IPS-NIHi11 (cell line): Measurements from ENCODE around the gene POLR2H.
A peak's percentile ranks its signal among the peaks of the same experiment; 100 is the strongest.
"Not testable (repeated sequence)": the region's sequence is repeated elsewhere in the genome, so short reads cannot be mapped to it uniquely, and the experiment has no call there.

Experiments
- DNase-seq: peaks from one replicate; pipeline ENCODE4 v3.0.0; 2012; ENCODE audit warnings: mixed read lengths, low spot score

Gene POLR2H

DNA sequence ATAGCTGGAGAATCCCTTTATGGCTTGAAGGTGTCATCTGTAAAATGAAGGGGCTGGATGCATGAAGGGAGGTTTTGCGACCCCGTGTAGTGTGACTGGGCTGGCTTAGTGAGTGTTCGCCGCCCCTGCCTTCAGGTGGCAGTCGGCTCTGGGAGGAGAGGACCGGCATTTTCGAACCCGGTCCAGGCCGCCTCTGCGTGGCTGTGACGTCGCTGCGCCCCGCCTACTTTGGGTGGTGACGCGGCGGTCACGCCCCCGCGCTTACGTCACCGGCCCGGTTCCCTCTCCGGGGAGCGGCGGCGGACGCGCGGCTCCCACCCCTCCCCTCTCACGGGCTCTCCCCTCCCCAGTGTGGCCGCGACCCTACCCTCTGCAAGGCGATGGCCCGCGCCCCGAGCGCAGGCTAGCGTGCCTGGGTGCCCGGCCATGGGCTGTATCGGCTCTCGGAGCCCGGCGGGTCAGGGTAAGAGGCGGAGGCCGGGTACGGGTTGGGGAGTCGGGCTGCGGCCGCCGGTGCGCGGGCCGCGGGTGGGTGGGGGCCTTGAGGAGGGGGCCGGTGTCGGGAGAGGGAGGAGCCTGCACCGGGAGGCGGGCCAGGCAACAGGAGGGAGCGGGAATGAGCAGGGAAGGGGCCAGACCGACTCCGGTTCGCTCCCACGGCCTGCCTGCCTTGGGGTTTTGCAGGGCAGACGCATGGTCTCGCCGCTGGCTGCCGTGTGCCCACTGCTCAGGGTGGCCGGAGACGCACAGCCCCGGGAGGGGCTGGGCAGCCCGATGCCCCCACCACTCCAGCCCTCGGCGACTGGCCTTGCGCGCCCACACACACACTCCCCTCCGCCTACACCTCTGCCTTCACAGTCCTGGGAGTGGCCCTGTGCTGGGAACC, 25.6 kb upstream of the POLR2H start:
- peak; percentile 91 for DNase-seq

DNA sequence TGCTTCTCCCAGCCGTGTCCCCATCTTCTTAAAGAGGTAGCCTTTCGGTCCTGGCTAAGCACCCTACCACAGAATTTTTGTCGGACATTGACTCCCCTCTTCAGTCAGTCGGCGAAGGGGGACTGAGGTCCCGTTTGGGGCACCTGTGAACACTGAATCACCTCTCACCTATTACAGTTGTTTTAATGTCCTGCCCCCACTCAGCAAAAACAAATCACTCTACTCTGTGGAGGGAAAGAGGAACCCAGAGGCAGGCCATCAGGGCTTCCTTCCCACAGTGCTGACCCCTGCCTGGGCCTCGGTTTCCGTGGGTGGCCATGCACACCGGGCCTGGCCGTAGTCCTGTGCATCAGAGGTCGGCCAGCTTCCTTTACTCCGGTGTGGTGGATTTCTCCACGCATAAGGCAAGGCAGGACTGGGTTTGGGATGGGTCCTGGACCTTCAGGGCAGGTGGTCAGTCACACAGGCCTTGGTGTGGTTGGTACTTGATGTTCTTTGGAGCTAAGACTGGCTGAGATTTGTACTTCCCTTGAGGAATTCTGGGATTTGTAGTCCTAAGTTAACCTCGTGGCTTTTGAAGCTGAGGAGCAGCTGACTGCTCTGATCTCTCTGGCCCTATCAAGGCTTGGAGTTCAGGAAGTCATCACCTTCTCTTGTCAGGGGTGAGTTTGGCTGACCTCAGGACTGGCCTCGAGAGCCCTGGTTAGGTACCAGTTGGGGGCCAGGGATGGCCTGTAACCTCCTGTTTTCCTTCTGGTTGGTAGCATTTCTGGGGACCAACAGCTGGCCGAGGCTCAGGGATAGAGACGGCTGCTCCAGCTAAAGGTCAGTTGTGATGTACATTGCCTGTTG, 24.7 kb upstream of the POLR2H start:
- no peak for DNase-seq

DNA sequence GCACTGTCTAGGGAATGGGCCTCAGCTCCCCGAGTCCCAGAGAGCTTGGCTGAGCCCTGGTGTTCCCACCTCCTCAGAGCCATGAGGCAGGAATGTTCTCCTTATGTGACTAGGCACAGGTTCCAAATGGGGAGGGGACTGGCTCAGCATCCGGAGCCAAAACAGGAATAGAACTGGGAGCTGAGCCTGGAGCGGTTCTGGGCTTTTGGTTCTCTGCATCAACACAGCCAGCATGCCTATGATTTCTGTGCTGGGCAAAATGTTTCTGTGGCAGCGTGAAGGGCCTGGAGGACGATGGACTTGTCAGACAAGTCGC, 24.2 kb upstream of the POLR2H start, which contains the start of gene FAM131A:
TSS of gene FAM131A (plus strand) at position 202 of the 316 bp plus-strand sequence. CDS start at position 233, 31 bp downstream.
- DNase-seq: no peak

DNA sequence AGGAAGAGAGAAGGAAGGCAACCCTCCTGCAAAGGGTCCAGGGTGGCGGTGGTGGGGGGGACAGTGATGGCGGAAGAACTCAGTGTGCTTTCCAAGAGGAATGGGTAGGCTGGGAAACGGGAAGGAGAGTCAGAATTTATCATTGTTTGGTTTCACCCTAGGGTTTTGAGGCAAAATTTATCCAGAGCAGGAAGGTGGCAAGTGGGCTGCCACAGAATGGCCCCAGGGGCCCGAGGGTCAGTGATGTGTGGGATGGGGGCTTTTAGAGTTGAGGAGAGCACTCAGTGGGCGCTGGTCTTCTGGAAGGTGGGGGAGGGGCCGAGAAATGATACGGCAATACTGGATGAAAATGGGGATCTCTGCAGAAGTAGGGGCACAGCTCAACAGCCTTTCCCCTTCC, 23.5 kb upstream of the POLR2H start:
- no peak for DNase-seq

DNA sequence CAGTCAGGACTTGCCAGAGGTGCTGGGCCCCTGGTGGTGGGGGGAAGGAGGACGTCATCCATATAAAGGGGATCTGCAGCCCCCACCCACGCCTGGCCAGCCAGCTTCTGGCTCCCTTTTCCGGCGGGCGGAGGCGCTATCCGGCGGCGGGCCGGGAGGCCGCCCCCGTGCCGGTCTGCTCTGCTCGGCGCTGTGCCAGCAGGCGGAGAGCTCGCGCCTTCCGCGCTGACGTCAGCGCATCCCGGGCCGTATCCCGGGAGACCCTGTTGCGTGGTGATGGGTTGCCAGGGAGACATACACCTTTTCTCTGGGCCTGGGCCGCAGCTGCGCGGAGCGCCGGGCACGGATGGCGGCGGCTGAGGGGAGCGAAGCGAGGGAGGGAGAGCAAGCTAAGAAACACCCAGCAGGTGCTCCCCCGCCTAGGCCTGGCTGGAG, 23.0 kb upstream of the POLR2H start:
- DNase-seq: peak; percentile 93

DNA sequence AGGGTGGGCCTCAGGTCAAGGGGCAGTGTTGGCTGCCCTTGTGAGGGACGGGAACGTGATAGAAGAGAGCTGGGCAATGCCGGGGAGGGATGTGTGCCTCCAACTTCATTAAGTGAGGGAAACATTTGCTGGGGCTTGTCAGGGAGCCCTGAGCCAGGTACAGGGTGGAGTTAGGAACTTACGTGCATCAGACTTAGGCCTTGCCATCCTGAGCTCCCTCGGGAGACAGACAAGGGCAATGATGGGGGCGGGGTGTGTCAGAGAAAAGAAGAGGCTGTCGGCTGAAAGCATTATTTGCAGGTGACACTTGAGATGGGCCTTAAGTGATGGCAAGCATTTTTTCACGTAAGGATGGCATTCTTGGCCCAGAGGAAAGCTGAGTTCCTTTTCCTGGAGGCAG, 22.5 kb upstream of the POLR2H start:
- DNase-seq: no peak

DNA sequence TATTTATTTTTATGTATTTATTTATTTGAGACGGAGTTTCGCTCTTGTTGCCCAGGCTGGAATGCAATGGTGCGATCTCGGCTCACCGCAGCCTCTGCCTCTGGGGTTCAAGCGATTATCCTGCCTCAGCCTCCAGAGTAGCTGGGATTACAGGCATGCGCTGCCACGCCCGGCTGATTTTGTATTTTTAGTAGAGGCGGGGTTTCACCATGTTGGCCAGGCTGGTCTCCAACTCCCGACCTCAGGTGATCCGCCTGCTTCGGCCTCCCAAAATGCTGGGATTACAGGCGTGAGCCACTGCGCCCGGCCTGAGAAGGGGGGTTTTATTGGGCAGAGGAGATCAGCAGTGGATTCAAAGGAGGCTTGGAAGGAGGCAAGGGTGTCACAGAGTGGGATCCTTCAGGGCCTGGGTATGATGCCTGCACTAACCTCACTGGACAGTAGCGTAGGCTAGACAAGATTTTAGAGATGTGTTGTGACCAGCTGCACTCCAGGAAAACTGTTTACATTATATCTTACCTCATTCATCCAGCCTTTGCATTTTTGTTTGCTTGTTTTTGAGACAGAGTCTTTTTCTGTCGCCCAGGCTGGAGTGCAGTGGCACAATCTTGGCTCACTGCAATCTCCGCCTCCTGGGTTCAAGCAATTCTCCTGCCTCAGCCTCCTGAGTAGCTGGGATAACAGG, 21.9 kb upstream of the POLR2H start:
- DNase-seq: not testable (repeated sequence)

DNA sequence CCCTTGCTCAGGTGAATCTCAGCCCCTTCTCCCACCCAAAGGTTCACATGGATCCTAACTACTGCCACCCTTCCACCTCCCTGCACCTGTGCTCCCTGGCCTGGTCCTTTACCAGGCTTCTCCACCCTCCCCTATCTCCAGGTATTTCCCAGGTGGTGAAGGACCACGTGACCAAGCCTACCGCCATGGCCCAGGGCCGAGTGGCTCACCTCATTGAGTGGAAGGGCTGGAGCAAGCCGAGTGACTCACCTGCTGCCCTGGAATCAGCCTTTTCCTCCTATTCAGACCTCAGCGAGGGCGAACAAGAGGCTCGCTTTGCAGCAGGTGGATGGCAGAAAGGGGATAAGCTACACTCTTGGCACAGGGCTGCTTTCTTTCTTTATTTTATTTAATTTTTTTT, 19.6 kb upstream of the POLR2H start:
- no peak for DNase-seq

DNA sequence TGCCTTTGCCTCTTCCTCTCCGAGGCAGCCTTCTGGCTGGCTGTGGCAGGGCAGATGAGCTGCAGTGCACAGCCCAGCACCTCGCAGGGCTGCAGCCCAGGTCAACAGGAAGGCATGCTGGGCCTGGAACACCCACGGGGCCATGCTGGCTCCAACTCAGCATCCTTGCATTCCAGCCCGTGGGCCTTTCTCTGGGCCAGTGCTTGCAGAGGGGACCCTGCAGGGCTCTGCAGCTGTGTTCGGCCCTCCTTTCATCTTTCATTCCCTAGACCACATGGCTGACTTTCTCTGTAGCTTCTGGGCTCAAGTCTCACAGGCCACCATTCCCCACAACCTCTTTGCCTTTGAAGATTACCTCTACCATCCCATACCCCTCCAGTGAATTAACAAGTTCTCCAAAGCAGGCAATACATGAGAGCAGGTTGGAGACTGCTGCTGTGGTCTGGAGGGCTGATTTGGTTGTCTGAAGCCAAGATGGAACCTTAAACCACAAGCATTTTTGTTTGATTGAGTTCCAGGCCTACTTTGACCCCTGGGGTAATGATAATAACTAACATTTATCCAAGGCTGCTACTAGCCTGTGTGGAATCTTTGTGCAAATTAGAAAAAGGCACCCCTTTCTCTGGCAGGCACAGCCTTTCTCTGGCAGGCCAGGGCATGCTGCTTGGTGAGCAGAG, 18.2 kb upstream of the POLR2H start:
- no peak for DNase-seq

DNA sequence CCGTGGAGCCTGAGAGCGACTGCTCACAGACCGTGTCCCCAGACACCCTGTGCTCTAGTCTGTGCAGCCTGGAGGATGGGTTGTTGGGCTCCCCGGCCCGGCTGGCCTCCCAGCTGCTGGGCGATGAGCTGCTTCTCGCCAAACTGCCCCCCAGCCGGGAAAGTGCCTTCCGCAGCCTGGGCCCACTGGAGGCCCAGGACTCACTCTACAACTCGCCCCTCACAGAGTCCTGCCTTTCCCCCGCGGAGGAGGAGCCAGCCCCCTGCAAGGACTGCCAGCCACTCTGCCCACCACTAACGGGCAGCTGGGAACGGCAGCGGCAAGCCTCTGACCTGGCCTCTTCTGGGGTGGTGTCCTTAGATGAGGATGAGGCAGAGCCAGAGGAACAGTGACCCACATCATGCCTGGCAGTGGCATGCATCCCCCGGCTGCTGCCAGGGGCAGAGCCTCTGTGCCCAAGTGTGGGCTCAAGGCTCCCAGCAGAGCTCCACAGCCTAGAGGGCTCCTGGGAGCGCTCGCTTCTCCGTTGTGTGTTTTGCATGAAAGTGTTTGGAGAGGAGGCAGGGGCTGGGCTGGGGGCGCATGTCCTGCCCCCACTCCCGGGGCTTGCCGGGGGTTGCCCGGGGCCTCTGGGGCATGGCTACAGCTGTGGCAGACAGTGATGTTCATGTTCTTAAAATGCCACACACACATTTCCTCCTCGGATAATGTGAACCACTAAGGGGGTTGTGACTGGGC, 16.8 kb upstream of the POLR2H start:
- no peak for DNase-seq

DNA sequence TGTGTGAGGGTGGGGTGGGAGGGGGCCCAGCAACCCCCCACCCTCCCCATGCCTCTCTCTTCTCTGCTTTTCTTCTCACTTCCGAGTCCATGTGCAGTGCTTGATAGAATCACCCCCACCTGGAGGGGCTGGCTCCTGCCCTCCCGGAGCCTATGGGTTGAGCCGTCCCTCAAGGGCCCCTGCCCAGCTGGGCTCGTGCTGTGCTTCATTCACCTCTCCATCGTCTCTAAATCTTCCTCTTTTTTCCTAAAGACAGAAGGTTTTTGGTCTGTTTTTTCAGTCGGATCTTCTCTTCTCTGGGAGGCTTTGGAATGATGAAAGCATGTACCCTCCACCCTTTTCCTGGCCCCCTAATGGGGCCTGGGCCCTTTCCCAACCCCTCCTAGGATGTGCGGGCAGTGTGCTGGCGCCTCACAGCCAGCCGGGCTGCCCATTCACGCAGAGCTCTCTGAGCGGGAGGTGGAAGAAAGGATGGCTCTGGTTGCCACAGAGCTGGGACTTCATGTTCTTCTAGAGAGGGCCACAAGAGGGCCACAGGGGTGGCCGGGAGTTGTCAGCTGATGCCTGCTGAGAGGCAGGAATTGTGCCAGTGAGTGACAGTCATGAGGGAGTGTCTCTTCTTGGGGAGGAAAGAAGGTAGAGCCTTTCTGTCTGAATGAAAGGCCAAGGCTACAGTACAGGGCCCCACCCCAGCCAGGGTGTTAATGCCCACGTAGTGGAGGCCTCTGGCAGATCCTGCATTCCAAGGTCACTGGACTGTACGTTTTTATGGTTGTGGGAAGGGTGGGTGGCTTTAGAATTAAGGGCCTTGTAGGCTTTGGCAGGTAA, 16.0 kb upstream of the POLR2H start:
- peak; percentile 89 for DNase-seq

DNA sequence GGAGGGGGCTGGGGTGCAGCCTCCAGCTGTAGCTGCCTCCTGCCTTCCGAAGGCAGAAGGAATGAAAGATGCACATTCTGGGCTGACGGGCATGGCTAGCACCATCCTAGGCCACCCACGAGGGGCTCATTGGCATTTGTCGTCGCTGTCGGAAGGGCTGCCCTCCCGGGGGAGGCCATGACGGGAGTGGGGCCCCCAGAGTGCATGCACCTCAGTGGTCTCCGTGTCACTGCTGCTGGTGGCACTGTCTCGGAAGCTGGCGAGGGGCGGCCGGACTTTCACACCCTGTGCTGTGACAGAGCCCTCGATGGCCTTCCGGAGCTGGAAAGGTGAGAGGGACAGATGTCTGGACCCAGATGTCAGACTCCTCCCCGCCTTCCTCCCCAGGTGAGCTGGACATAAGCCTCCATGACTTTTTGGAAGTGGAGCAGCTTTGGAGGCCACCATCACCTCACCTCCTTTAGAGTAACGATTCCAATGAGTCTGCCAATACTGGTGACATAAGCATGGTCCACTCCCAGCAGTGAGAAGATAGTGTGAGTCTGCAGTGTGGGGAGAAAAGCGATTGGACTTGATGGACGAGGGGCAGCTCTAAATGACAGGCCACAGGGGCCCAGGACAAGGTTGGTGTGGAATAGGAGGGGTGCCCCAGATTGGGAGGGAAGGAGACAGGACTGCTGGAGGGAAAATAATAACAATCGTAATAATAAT, 14.9 kb upstream of the POLR2H start:
- no peak for DNase-seq

DNA sequence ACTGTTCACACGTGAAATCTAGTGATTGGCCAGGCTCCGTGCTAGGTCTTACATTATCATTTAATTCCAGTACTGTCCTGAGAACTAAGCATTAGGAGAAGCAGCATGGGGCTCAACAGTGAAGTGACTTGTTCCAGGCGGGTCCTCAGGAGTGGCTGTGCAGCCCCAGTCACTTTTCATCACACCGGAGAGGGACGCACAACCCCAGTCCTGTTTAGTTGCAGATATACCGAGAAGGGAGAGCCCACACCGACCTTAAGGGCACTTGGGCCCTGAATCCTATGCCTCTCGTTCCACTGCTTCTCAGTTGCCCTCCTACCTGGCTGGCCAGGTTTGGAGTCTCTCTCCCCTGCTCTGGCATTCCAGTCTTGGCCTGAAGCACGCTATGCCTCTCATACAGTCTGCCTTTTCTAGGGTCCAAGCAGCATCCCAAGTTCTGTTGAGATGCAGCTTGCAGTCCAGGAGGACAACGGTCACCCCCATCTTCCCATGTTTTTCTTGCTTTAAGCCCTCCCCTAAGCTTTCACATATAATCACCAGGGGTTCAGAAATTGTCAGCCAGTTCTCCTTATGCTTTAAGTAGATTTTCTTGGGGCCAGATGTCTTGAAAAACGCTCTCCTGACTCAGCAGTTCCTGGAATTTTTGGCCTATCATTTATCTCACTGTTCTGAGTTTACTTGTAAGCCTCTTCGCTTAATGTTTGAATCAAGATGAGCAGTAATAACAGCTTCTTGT, 14.0 kb upstream of the POLR2H start:
- no peak for DNase-seq

DNA sequence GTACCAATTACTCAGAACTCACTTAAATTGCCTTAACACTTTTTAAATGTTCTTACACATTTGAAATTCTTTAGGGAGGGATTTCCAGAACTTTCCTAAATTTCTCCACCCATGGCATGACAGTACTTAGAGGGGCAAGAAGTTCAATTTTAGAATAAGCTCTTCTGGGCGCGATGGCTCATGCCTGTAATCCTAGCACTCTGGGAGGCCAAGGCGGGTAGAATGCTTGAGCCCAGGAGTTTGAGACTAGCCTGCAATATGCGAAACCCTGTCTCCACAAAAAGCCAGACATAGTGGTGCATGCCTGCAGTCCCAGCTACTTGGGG, 13.5 kb upstream of the POLR2H start:
- no peak for DNase-seq

DNA sequence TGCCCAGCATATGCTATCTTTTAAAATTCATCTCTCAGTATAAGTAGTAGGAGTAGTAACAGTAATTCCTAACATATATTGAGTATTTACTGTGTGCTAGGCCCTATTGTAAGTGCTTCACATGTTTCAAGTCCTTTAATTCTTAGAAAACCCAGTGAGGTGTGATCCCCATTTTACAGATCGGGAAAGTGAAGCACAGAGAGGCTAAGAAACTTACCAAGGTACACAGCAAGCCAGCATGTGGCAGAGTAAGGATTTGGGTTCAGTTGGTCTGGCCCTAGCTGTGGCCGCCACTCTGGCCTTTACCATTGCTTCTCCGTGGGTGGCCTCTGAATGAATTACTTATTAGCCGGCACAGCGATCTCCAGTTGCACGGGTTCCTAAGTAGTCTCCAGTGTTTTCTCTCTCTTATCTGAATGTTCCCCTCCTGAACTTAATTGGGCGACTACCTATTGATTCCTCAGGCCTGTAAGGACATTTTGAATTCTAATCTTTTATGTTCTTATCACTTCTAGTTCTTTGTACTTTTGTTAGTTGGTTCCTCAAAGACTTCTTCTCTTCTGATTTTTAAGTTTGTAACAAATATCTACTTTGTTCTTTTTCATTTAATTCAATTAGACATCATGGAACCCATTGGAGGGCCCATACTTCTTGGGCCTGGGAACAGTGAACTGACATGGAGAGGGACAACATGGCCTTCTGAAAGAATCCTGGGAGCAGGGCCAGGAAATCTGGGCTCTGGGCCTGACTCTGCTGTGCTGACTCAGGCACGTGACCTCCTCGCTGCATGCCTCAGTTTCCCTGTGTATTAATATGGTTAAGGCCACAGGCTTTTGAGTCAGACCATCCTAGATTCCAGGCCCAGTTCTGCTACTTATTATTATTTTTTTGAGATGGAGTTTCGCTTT, 11.7 kb upstream of the POLR2H start:
- DNase-seq: no peak

DNA sequence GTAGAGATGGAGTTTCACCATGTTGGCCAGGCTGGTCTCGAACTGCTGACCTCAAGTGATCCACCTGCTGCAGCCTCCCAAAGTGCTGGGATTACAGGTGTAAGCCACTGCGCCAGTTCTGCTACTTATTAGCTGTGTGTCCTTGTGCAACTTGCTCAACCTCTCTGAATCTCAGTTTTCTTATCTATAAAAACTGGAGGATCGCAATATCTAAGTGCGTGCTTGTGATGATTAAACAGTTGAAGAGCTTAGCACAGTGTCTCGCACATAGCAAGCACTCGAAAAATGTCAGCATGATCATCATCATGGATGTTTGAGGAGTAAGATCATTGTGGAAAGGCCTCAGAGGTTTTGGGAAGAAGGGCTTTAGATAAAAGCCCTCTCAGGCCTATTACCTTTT, 10.9 kb upstream of the POLR2H start:
- no peak for DNase-seq

DNA sequence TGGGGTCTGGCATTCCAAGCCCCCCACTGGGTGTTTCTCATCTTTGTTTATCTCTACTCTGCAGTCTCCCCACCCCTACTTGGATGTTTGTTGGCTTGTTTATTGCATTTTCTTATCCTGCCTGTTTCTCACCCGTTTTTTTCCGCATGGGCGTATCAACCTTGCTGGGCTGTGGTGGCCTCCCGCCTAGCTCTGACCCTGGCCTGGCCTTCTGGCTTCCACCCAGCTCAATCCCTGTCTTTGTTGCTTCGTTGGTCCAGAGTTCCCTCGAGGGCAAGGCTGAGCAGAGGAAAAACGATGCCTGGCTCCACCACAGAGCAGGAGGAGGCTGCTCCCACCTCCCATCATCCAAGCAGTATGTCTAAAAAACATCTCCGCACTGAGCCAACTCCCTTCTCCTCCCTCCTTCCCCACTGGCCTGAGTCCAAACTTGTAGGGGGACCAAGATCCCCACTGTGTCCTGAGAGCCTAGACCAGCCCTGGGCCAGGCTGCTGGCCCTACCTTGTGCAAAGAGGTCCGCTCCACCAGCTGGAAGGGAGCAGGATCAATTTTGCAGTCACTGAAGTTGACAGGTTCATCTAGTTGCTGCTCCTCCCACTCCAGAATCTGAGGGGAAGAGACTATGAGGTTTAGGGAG, 9.9 kb upstream of the POLR2H start:
- DNase-seq: no peak
